HEK293 (cell line): ENCODE results near the gene TAS2R50.

Experiments used
- BCL11A ChIP-seq: fragments of 450-650 bp; formaldehyde crosslinking; IDR thresholded peaks from 2 replicates; pipeline ENCODE4 v1.5.1; 2016; ENCODE audit warnings: low read depth, missing biosample characterization, missing genetic modification characterization
- CTCF ChIP-seq: fragments of 450-650 bp; formaldehyde crosslinking; IDR thresholded peaks from 2 replicates; pipeline ENCODE4 v1.5.1; 2016; ENCODE audit warnings: missing biosample characterization, missing genetic modification characterization
- IKZF3 ChIP-seq: fragments of 450-650 bp; IDR thresholded peaks from 2 replicates; pipeline ENCODE4 v1.5.0; 2018; ENCODE audit warnings: missing biosample characterization, mild to moderate bottlenecking, missing genetic modification characterization, moderate library complexity
- KLF16 ChIP-seq: fragments of 450-650 bp; formaldehyde crosslinking; IDR thresholded peaks from 2 replicates; pipeline ENCODE4 v1.5.1; 2017; ENCODE audit warnings: missing biosample characterization, missing genetic modification characterization
- MYNN ChIP-seq: fragments of 450-650 bp; formaldehyde crosslinking; IDR thresholded peaks from 2 replicates; pipeline ENCODE4 v1.5.1; 2016; ENCODE audit warnings: missing biosample characterization, missing genetic modification characterization, borderline replicate concordance
- MZF1 ChIP-seq: fragments of 450-650 bp; formaldehyde crosslinking; IDR thresholded peaks from 2 replicates; pipeline ENCODE4 v1.5.1; 2017; ENCODE audit warnings: missing biosample characterization, missing genetic modification characterization, borderline replicate concordance
- PRDM1 ChIP-seq: fragments of 450-650 bp; formaldehyde crosslinking; IDR thresholded peaks from 2 replicates; pipeline ENCODE4; 2016; ENCODE audit warnings: missing biosample characterization, missing genetic modification characterization
- SCRT1 ChIP-seq: fragments of 450-650 bp; formaldehyde crosslinking; IDR thresholded peaks from 2 replicates; pipeline ENCODE4 v1.5.1; 2016; ENCODE audit warnings: missing biosample characterization, missing genetic modification characterization, borderline replicate concordance
- YY1 ChIP-seq: fragments of 450-650 bp; formaldehyde crosslinking; IDR thresholded peaks from 2 replicates; pipeline ENCODE4 v1.5.1; 2018; ENCODE audit warnings: missing biosample characterization, missing genetic modification characterization
- ZBTB48 ChIP-seq: fragments of 450-650 bp; formaldehyde crosslinking; IDR thresholded peaks from 2 replicates; pipeline ENCODE4 v1.5.1; 2016; ENCODE audit warnings: missing biosample characterization, missing genetic modification characterization
- ZNF24 ChIP-seq: fragments of 450-650 bp; formaldehyde crosslinking; IDR thresholded peaks from 2 replicates; pipeline ENCODE4 v1.5.1; 2016; ENCODE audit warnings: missing biosample characterization, missing genetic modification characterization
- ZNF398 ChIP-seq: fragments of 450-650 bp; formaldehyde crosslinking; IDR thresholded peaks from 2 replicates; pipeline ENCODE4 v1.5.1; 2017; ENCODE audit warnings: missing biosample characterization, missing genetic modification characterization
- ZNF660 ChIP-seq: fragments of 450-650 bp; IDR thresholded peaks from 2 replicates; pipeline ENCODE4 v1.5.1; 2018; ENCODE audit warnings: missing biosample characterization, mild to moderate bottlenecking, missing genetic modification characterization
- TF ChIP-seq, protein P1 (sequence below): fragments of 450-650 bp; formaldehyde crosslinking; IDR thresholded peaks from 2 replicates; pipeline ENCODE4 v1.5.1; 2016; ENCODE audit warnings: missing biosample characterization, missing genetic modification characterization

DNA sequence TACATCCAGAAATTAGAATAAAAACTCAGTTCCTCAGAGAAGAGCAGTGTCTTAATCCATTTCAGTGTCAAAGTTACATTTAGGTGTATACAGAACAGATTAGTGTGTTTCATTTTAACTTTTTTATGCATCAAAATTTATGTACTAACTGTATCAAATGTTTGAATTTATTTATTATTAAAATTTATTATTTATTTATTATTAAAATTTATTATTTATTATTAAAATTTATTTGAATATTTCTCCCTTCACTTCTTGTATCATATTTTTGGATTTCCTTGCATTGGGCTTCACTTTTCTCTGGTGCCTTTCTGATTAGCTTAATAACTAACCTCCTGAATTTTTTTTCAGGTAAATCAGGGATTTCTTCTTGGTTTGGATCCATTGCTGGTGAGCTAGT, 45.3 kb downstream of the TAS2R50 start:
- TF ChIP-seq CTCF (tag by site-specific recombination) (no peak), PRDM1 (tag by site-specific recombination) (no peak), MYNN (tag by site-specific recombination) (no peak), ZBTB48 (tag by site-specific recombination) (no peak), ZNF660 (no peak), MZF1 (tag by site-specific recombination) (no peak), KLF16 (tag by site-specific recombination) (no peak), YY1 (no peak), IKZF3 (tag by site-specific recombination) (no peak), ZNF398 (tag by site-specific recombination) (no peak), BCL11A (no peak), SCRT1 (tag by site-specific recombination) (no peak), ZNF24 (tag by site-specific recombination) (no peak)
- TF ChIP-seq, protein P1, sequence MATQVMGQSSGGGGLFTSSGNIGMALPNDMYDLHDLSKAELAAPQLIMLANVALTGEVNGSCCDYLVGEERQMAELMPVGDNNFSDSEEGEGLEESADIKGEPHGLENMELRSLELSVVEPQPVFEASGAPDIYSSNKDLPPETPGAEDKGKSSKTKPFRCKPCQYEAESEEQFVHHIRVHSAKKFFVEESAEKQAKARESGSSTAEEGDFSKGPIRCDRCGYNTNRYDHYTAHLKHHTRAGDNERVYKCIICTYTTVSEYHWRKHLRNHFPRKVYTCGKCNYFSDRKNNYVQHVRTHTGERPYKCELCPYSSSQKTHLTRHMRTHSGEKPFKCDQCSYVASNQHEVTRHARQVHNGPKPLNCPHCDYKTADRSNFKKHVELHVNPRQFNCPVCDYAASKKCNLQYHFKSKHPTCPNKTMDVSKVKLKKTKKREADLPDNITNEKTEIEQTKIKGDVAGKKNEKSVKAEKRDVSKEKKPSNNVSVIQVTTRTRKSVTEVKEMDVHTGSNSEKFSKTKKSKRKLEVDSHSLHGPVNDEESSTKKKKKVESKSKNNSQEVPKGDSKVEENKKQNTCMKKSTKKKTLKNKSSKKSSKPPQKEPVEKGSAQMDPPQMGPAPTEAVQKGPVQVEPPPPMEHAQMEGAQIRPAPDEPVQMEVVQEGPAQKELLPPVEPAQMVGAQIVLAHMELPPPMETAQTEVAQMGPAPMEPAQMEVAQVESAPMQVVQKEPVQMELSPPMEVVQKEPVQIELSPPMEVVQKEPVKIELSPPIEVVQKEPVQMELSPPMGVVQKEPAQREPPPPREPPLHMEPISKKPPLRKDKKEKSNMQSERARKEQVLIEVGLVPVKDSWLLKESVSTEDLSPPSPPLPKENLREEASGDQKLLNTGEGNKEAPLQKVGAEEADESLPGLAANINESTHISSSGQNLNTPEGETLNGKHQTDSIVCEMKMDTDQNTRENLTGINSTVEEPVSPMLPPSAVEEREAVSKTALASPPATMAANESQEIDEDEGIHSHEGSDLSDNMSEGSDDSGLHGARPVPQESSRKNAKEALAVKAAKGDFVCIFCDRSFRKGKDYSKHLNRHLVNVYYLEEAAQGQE (tag by site-specific recombination) = no peak
